ENCODE results near the gene ARPC1B.

DNA sequence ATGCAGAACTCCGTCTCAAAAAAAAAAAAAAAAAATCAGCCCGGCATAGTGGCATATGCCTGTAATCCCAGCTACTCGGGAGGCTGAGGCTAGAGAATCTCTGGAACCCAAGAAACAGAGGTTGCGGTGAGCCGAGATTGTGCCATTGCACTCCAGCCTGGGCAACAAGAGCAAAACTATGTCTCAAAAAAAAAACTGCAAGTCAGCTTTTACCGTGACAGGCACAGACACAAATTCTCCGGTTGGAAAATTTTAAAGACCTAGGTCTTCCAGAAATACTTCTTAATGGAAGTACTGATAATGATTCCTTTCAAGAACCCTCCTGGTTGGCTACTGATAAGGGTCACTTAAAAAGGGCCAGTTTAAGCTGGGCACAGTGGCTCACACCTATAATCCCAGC, 19.4 kb upstream of the ARPC1B start:
- TF ChIP-seq, protein P1, sequence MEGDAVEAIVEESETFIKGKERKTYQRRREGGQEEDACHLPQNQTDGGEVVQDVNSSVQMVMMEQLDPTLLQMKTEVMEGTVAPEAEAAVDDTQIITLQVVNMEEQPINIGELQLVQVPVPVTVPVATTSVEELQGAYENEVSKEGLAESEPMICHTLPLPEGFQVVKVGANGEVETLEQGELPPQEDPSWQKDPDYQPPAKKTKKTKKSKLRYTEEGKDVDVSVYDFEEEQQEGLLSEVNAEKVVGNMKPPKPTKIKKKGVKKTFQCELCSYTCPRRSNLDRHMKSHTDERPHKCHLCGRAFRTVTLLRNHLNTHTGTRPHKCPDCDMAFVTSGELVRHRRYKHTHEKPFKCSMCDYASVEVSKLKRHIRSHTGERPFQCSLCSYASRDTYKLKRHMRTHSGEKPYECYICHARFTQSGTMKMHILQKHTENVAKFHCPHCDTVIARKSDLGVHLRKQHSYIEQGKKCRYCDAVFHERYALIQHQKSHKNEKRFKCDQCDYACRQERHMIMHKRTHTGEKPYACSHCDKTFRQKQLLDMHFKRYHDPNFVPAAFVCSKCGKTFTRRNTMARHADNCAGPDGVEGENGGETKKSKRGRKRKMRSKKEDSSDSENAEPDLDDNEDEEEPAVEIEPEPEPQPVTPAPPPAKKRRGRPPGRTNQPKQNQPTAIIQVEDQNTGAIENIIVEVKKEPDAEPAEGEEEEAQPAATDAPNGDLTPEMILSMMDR (IDR thresholded peaks at IDR 0.05): no peak
- no peak for TF ChIP-seq EZH2 (IDR thresholded peaks at IDR 0.05; ENCODE audit: borderline replicate concordance, insufficient read depth, low read depth, low read length, poor library complexity, severe bottlenecking)

Measured in B cell (primary cell).